GM10248 (cell line): ENCODE data around the gene LYG2.
"Not testable (repeated sequence)": the region's sequence is repeated elsewhere in the genome, so short reads cannot be mapped to it uniquely, and the experiment has no call there.

Experiments
- CTCF ChIA-PET: fragments of 300-600 bp; sonication (Branson Sonifier 250); formaldehyde crosslinking; extraction: SDS; loops from one replicate; lab custom pipeline; 2021; ENCODE audit warnings: antibody characterized with exemption; lab: Yijun Ruan, JAX
- POLR2A ChIA-PET: fragments of 350-650 bp; sonication (Branson Sonifier 250); formaldehyde crosslinking; extraction: SDS; loops from one replicate; lab custom pipeline; 2020; ENCODE audit warnings: antibody characterized with exemption; lab: Yijun Ruan, JAX
- DNase-seq: peaks from one replicate; pipeline ENCODE4 v3.0.0; 2012; ENCODE audit errors: extremely low spot score
- TF ChIP-seq, protein P1 (sequence below): IDR thresholded peaks from 2 replicates; pipeline ENCODE4 v1.5.1; 2012; ENCODE audit warnings: mild to moderate bottlenecking, low read depth; ENCODE audit errors: extremely low read depth, missing control alignments, control extremely low read depth

The LYG2 gene

DNA sequence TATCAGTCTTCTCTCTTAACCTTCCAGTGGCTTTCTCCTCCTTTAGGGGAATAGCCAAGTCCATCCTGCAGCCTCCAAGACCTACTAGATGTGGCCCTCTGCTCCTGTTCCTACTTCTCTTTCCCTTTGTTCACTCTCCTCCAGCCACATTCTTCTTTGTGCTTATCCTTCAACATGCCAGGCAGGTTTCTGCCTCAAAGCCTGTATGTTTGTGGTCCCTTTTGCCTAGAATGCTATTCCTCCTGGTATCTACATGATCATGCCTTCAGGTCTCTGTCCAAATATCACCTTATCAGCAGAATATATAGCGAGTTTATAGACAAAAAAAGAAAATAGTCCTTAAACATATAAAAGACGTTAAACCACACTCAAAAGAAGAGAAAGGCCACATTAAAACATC is 5.5 kb downstream of the LYG2 start:
- CTCF ChIA-PET, result no interaction called here
- DNase-seq, result no peak
- POLR2A ChIA-PET, result no interaction called here
- TF ChIP-seq, protein P1, sequence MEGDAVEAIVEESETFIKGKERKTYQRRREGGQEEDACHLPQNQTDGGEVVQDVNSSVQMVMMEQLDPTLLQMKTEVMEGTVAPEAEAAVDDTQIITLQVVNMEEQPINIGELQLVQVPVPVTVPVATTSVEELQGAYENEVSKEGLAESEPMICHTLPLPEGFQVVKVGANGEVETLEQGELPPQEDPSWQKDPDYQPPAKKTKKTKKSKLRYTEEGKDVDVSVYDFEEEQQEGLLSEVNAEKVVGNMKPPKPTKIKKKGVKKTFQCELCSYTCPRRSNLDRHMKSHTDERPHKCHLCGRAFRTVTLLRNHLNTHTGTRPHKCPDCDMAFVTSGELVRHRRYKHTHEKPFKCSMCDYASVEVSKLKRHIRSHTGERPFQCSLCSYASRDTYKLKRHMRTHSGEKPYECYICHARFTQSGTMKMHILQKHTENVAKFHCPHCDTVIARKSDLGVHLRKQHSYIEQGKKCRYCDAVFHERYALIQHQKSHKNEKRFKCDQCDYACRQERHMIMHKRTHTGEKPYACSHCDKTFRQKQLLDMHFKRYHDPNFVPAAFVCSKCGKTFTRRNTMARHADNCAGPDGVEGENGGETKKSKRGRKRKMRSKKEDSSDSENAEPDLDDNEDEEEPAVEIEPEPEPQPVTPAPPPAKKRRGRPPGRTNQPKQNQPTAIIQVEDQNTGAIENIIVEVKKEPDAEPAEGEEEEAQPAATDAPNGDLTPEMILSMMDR, result no peak

GRCh38 chr2:99242151-99242550 is 13.3 kb downstream of the LYG2 start:
- ChIA-PET POLR2A (no interaction called here), CTCF (no interaction called here)
- TF ChIP-seq, protein P1, result no peak
- no peak for DNase-seq

DNA sequence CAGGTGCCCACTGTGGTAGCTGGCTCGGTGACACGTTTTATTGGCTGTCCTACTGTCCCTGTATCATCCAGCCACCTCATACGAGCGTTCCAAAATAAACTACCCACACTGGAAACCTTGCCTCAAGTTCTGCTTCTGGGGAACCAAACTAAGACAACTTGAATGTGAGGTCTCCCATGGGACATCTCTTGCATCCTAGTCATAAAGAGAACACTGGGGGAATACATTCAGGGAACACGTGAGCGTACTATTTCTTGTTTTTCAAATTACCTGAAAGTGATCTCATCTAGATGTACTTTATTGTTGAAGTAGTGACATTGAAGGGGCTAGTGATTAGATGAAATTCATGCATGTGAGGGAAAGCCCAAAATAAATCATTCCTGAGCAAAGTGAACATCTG is 15.0 kb downstream of the LYG2 start:
- ChIA-PET CTCF (no interaction called here), POLR2A (no interaction called here)

DNA sequence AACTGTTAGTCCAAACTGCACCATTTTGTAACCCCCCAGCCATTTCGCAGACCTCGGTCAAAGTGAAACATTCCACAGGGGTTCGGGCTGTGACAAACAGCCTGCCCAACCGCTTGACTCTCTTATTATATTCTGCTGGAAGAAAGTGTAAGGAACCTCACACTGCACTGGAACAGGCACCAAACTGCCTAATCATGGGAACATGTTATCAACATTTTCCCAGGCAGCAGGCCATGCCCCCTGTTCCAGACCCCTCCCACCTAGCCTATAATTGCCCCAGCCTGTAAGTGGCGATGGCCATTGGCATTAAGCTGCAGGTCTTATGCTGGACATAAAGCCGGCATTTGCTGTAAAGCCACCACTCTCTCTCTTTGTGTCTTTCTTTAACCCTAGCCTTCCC is 16.9 kb downstream of the LYG2 start:
- ChIA-PET POLR2A (no interaction called here), CTCF (no interaction called here)
- TF ChIP-seq, protein P1, result no peak
- DNase-seq, result no peak

More for the DNA sequence above, 15.0 kb downstream of the LYG2 start:
- TF ChIP-seq, protein P1, result no peak
- DNase-seq, result no peak

DNA sequence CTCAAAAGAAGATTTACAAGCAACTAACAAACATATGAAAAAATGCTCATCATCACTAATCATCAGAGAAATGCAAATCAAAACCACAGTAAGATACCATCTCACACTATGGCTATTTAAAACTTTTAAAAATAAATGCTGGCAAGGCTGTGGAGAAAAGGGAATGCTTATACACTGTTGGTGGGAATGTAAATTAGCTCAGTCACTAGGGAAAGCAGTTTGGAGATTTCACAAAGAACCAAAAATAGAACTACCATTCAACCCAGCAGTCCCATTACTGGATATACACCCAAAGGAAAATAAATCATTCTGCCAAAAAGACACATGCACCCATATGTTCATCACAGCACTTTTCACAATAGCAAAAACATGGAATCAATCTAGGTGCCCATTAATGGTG is 22.3 kb downstream of the LYG2 start:
- DNase-seq, CTCF ChIA-PET, POLR2A ChIA-PET: not testable (repeated sequence)

DNA sequence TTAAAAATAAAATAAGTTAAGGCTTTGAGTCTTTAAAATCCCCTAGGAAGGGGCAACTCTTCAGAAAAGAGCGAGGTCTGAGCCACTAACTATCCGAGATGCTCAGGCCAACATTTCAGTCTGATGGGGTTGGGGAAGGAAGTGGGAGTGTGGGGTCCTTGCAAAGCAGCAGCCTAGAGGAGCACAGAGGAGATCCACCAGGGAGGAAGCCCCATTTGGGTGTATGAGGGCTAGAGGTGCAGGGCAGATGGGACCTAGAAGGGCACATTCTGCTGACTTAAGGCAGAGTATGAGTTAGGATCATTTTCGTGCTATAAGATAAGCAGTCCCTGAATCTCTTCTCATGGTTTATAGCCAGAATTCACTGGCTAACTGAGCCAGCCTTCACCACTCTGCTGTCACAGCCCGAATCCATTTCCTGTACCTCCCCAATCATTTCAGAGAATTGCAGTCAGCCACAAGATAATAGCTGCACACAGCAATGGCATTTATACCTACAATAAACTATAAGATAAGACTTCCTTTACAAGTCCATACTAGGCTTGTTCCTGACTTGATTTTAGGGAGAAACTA is 37.5 kb downstream of the LYG2 start:
- ChIA-PET POLR2A (no interaction called here), CTCF (no interaction called here)
- TF ChIP-seq, protein P1, result no peak
- DNase-seq, result no peak

GRCh38 chr2:99216096-99216495 is 39.4 kb downstream of the LYG2 start:
- CTCF ChIA-PET, result no interaction called here
- DNase-seq, result no peak
- TF ChIP-seq, protein P1, result no peak
- POLR2A ChIA-PET, result no interaction called here
